Stimulated activated naive CD8-positive, alpha-beta T cell treated with anti-CD3 and anti-CD28 coated beads, Interleukin-15, Interleukin-2, amounts not matched to agents 100 U/mL and 50 U/mL, for 24 hours (primary cell): ENCODE measurements around the gene ZNF558.
"Not testable (repeated sequence)": the region's sequence is repeated elsewhere in the genome, so short reads cannot be mapped to it uniquely, and the experiment has no call there.

ENCODE experiments used
- ATAC-seq: fragments of 150-1000 bp; cut with Tn5 transposase; one replicate; pipeline ENCODE4 v1.10.0; 2021
- DNase-seq: peaks from one replicate; pipeline ENCODE4 v3.0.0; 2021

ZNF558 gene

GRCh38 chr19:8806661-8807060, 25.4 kb downstream of the ZNF558 start:
- no peak for ATAC-seq
- DNase-seq, result no peak

- ATAC-seq (no peak), DNase-seq (no peak)
Measured at GRCh38 chr19:8794823-8795222, 37.3 kb downstream of the ZNF558 start.

- not testable (repeated sequence) for ATAC-seq
Measured at GRCh38 chr19:8773587-8773986, 58.5 kb downstream of the ZNF558 start.

GRCh38 chr19:8769265-8769664, 62.8 kb downstream of the ZNF558 start:
- not testable (repeated sequence) for ATAC-seq, DNase-seq

More at GRCh38 chr19:8773587-8773986, 58.5 kb downstream of the ZNF558 start:
- DNase-seq, result not testable (repeated sequence)

GRCh38 chr19:8767257-8767656, 64.8 kb downstream of the ZNF558 start:
- not testable (repeated sequence) for ATAC-seq, DNase-seq
